GM12864 (cell line): ENCODE data around the gene FOXD3.
A peak's percentile ranks its signal among the peaks of the same experiment; 100 is the strongest.

Source experiments
- DNase-seq: peaks from one replicate; pipeline ENCODE4 v3.0.0-alpha.2; 2011; ENCODE audit warnings: low read depth
- H3K4me3 ChIP-seq: 2 replicates; pipeline ENCODE4 v1.5.1; 2011; ENCODE audit warnings: mild to moderate bottlenecking, low read depth, low read length, control low read depth
- CTCF ChIP-seq: IDR thresholded peaks from 2 replicates; pipeline ENCODE4 v1.5.1; 2011; ENCODE audit warnings: low read depth, mild to moderate bottlenecking, moderate library complexity, low read length, control low read depth, inconsistent platforms; ENCODE audit errors: missing control alignments

FOXD3 gene

GRCh38 chr1:63316984-63317816, 5.2 kb upstream of the FOXD3 start:
- peak; percentile 65 for TF ChIP-seq CTCF
- H3K4me3 ChIP-seq: peak overlapping the region; percentile 41
- peak; percentile 15 for DNase-seq

GRCh38 chr1:63317817-63318152, 4.6 kb upstream of the FOXD3 start:
- no peak for TF ChIP-seq CTCF
- H3K4me3 ChIP-seq: no peak overlapping the region; the same call in 1 of the 2 replicates
- no peak for DNase-seq

- H3K4me3 ChIP-seq: no peak overlapping the region
- DNase-seq: no peak
- TF ChIP-seq CTCF: no peak
Measured at GRCh38 chr1:63318201-63318979, 4.0 kb upstream of the FOXD3 start.

GRCh38 chr1:63319046-63320021, 3.0 kb upstream of the FOXD3 start:
- no peak overlapping the region for H3K4me3 ChIP-seq
- no peak for TF ChIP-seq CTCF

GRCh38 chr1:63320022-63320721, 2.2 kb upstream of the FOXD3 start:
- no peak for DNase-seq
- TF ChIP-seq CTCF: no peak
- no peak overlapping the region for H3K4me3 ChIP-seq

More at GRCh38 chr1:63319046-63320021, 3.0 kb upstream of the FOXD3 start:
- DNase-seq: no peak

GRCh38 chr1:63321066-63321784, 1.1 kb upstream of the FOXD3 start:
- DNase-seq: no peak
- TF ChIP-seq CTCF: no peak
- H3K4me3 ChIP-seq: peak overlapping the region; percentile 76; the same call in 1 of the 2 replicates
